Type B pancreatic cell (in vitro differentiated cells): ENCODE data around the gene RPF1. TPM values are rescaled to one million over a fixed set of nuclear protein-coding genes. Genes with fewer than 3 reads are reported as not detected.

Experiments used
- DNase-seq: peaks from one replicate; pipeline ENCODE4 v3.0.0; 2021; ENCODE audit warnings: mixed read lengths; ENCODE audit not compliant: unreplicated experiment; ENCODE audit errors: extremely low spot score
- H3K27ac Mint-ChIP-seq: 2 replicates; pipeline ENCODE4 v1.8.0; 2021; ENCODE audit warnings: mild to moderate bottlenecking, mixed read lengths
- H3K27me3 Mint-ChIP-seq: 2 replicates; pipeline ENCODE4 v1.8.0; 2021; ENCODE audit warnings: mixed read lengths
- H3K36me3 Mint-ChIP-seq: 2 replicates; pipeline ENCODE4 v1.8.0; 2021; ENCODE audit warnings: mixed read lengths
- H3K4me1 Mint-ChIP-seq: one replicate; pipeline ENCODE4 v1.8.0; 2021; ENCODE audit warnings: mixed read lengths; ENCODE audit not compliant: unreplicated experiment
- H3K4me3 Mint-ChIP-seq: 2 replicates; pipeline ENCODE4 v1.8.0; 2021; ENCODE audit warnings: mild to moderate bottlenecking, mixed read lengths
- H3K9me3 Mint-ChIP-seq: 2 replicates; pipeline ENCODE4 v1.8.0; 2021; ENCODE audit warnings: mixed read lengths
- CTCF ChIP-seq: fragments of 200-600 bp; sonication (generic); conservative IDR thresholded peaks from 2 replicates; pipeline ENCODE4 v1.5.0; 2021; ENCODE audit warnings: antibody characterized with exemption, mild to moderate bottlenecking
- total RNA-seq: library from RNA; stranded (reverse); gene quantifications from 2 replicates; pipeline ENCODE4 v1.2.1, GENCODE V29; 2021; ENCODE audit warnings: low replicate concordance

RPF1 gene
- total RNA-seq, 1 donor from 2014 or later: 34.1 TPM

- H3K9me3 Mint-ChIP-seq: peaks cover 10% of the 10 kb centered on the region
- no peak overlapping the region for H3K27ac Mint-ChIP-seq
- H3K4me1 Mint-ChIP-seq: peaks cover 22% of the 10 kb centered on the region
- no peak for DNase-seq
- H3K36me3 Mint-ChIP-seq: peaks cover 36% of the 10 kb centered on the region
- H3K4me3 Mint-ChIP-seq: peak overlapping the region; percentile 60
- peaks cover 15% of the 10 kb centered on the region for H3K27me3 Mint-ChIP-seq
- no peak for TF ChIP-seq CTCF
Measured at GRCh38 chr1:84481317-84481716, 2.3 kb downstream of the RPF1 start.

- Mint-ChIP-seq H3K9me3 (no peaks in the 10 kb centered on the region), H3K36me3 (peaks cover 35% of the 10 kb centered on the region), H3K4me3 (no peak overlapping the region), H3K27me3 (no peaks in the 10 kb centered on the region), H3K27ac (no peak overlapping the region), H3K4me1 (no peaks in the 10 kb centered on the region)
- no peak for DNase-seq
- no peak for TF ChIP-seq CTCF
Measured at GRCh38 chr1:84488107-84488506, 9.0 kb downstream of the RPF1 start.

GRCh38 chr1:84489766-84490165 is 10.7 kb downstream of the RPF1 start:
- TF ChIP-seq CTCF: no peak
- H3K27ac Mint-ChIP-seq: no peak overlapping the region
- H3K4me1 Mint-ChIP-seq: no peaks in the 10 kb centered on the region
- H3K4me3 Mint-ChIP-seq: no peak overlapping the region
- H3K9me3 Mint-ChIP-seq: no peaks in the 10 kb centered on the region
- DNase-seq: no peak
- H3K36me3 Mint-ChIP-seq: peaks cover 35% of the 10 kb centered on the region
- H3K27me3 Mint-ChIP-seq: no peaks in the 10 kb centered on the region

GRCh38 chr1:84492726-84493125 is 13.7 kb downstream of the RPF1 start:
- H3K4me1 Mint-ChIP-seq: no peaks in the 10 kb centered on the region
- H3K36me3 Mint-ChIP-seq: peaks cover 36% of the 10 kb centered on the region
- no peak overlapping the region for H3K27ac Mint-ChIP-seq
- H3K4me3 Mint-ChIP-seq: no peak overlapping the region
- no peaks in the 10 kb centered on the region for H3K27me3 Mint-ChIP-seq
- no peaks in the 10 kb centered on the region for H3K9me3 Mint-ChIP-seq
- DNase-seq: no peak
- no peak for TF ChIP-seq CTCF

GRCh38 chr1:84493747-84494146 is 14.7 kb downstream of the RPF1 start:
- DNase-seq: no peak
- H3K27ac Mint-ChIP-seq: no peak overlapping the region
- no peak for TF ChIP-seq CTCF
- H3K9me3 Mint-ChIP-seq: no peaks in the 10 kb centered on the region
- no peak overlapping the region for H3K4me3 Mint-ChIP-seq
- H3K36me3 Mint-ChIP-seq: peaks cover 43% of the 10 kb centered on the region
- no peaks in the 10 kb centered on the region for H3K4me1 Mint-ChIP-seq
- no peaks in the 10 kb centered on the region for H3K27me3 Mint-ChIP-seq

- H3K4me3 Mint-ChIP-seq: no peak overlapping the region
- no peaks in the 10 kb centered on the region for H3K9me3 Mint-ChIP-seq
- no peak overlapping the region for H3K27ac Mint-ChIP-seq
- H3K36me3 Mint-ChIP-seq: peaks cover 36% of the 10 kb centered on the region
- DNase-seq: no peak
- peaks cover 12% of the 10 kb centered on the region for H3K4me1 Mint-ChIP-seq
- no peaks in the 10 kb centered on the region for H3K27me3 Mint-ChIP-seq
- no peak for TF ChIP-seq CTCF
Measured at GRCh38 chr1:84496498-84496897, 17.4 kb downstream of the RPF1 start.
